GM19193 (cell line): Measurements from ENCODE around the gene DYNC1LI2.
A peak's percentile ranks its signal among the peaks of the same experiment; 100 is the strongest.

Experiments used
- POLR2A ChIP-seq: IDR thresholded peaks from 4 replicates; pipeline ENCODE4 v1.6.1; 2011; ENCODE audit not compliant: insufficient read depth, insufficient read length; ENCODE audit errors: extremely low read depth

DYNC1LI2 gene

GRCh38 chr16:66751303-66751991 lies at the start of gene DYNC1LI2:
DYNC1LI2 (minus strand) TSS chr16:66751609; CDS start chr16:66751591, 18 bp downstream.
- TF ChIP-seq POLR2A = peak; percentile 81

GRCh38 chr16:66800856-66801255 lies 49.4 kb upstream of the DYNC1LI2 start:
- no peak for TF ChIP-seq POLR2A

GRCh38 chr16:66798161-66798560 lies 46.8 kb upstream of the DYNC1LI2 start:
- TF ChIP-seq POLR2A = no peak

- no peak for TF ChIP-seq POLR2A
Measured at GRCh38 chr16:66790130-66790733, 38.8 kb upstream of the DYNC1LI2 start.

- no peak for TF ChIP-seq POLR2A
Measured at GRCh38 chr16:66787427-66787826, 36.0 kb upstream of the DYNC1LI2 start.

- no peak for TF ChIP-seq POLR2A
Measured at GRCh38 chr16:66786551-66786950, 35.1 kb upstream of the DYNC1LI2 start.

- TF ChIP-seq POLR2A = no peak
Measured at GRCh38 chr16:66776457-66776856, 25.0 kb upstream of the DYNC1LI2 start.

GRCh38 chr16:66774981-66775380 lies 23.6 kb upstream of the DYNC1LI2 start:
- no peak for TF ChIP-seq POLR2A

GRCh38 chr16:66758086-66758485 lies 6.7 kb upstream of the DYNC1LI2 start:
- no peak for TF ChIP-seq POLR2A

- no peak for TF ChIP-seq POLR2A
Measured at GRCh38 chr16:66754819-66755218, 3.4 kb upstream of the DYNC1LI2 start.

- no peak for TF ChIP-seq POLR2A
Measured at GRCh38 chr16:66754211-66754610, 2.8 kb upstream of the DYNC1LI2 start.

- no peak for TF ChIP-seq POLR2A
Measured at GRCh38 chr16:66752958-66753357, 1.5 kb upstream of the DYNC1LI2 start.

GRCh38 chr16:66752379-66752778 lies 970 bp upstream of the DYNC1LI2 start:
- TF ChIP-seq POLR2A = no peak

- no peak for TF ChIP-seq POLR2A
Measured at GRCh38 chr16:66751992-66752322, 548 bp upstream of the DYNC1LI2 start.

- TF ChIP-seq POLR2A = no peak
Measured at GRCh38 chr16:66751053-66751302, 431 bp downstream of the DYNC1LI2 start.

- no peak for TF ChIP-seq POLR2A
Measured at GRCh38 chr16:66750279-66751052, 943 bp downstream of the DYNC1LI2 start.

GRCh38 chr16:66746682-66747081 lies 4.7 kb downstream of the DYNC1LI2 start:
- no peak for TF ChIP-seq POLR2A

GRCh38 chr16:66746048-66746447 lies 5.4 kb downstream of the DYNC1LI2 start:
- no peak for TF ChIP-seq POLR2A
